Erythroblast (primary cell): ENCODE data around the gene STX3.

Experiments
- GATA1 ChIP-seq: IDR thresholded peaks from 2 replicates; pipeline ENCODE4 v1.6.1; 2011; ENCODE audit warnings: low read depth, mild to moderate bottlenecking, control low read depth, low read length, moderate library complexity
- POLR2A ChIP-seq: IDR thresholded peaks from 2 replicates; pipeline ENCODE4 v1.6.1; 2011; ENCODE audit warnings: mild to moderate bottlenecking, low read length

- no peak for TF ChIP-seq POLR2A
- no peak for TF ChIP-seq GATA1
These were observed 67.9 kb downstream of the STX3 start for GRCh38 chr11:59822989-59823566.
